Activated CD8-positive, alpha-beta memory T cell treated with anti-CD3 and anti-CD28 coated beads for 48 hours (primary cell): ENCODE measurements around the gene KRTAP2-1.
"Not testable (repeated sequence)": the region's sequence is repeated elsewhere in the genome, so short reads cannot be mapped to it uniquely, and the experiment has no call there.

Experiments
- DNase-seq, 3 experiments: peaks; one replicate each; pipeline ENCODE4 v3.0.0-alpha.2; 2020; ENCODE audit warnings: low read depth in 2 of 3, low spot score in 2 of 3

The KRTAP2-1 gene

GRCh38 chr17:41046735-41047465, at the start of gene KRTAP2-1:
Gene KRTAP2-1 (minus strand): TSS chr17:41047316. CDS start chr17:41047267, 49 bp downstream.
- DNase-seq = not testable (repeated sequence)

GRCh38 chr17:41096055-41096454, 48.9 kb upstream of the KRTAP2-1 start:
- DNase-seq = no peak

- DNase-seq = not testable (repeated sequence)
These were observed 41.7 kb upstream of the KRTAP2-1 start for GRCh38 chr17:41088760-41089352.

GRCh38 chr17:41084100-41084856, 37.2 kb upstream of the KRTAP2-1 start, which contains the start of gene KRTAP4-7:
Gene KRTAP4-7 (plus strand): TSS chr17:41084150. CDS start chr17:41084207, 57 bp downstream.
- not testable (repeated sequence) for DNase-seq

- not testable (repeated sequence) for DNase-seq
These were observed 36.3 kb upstream of the KRTAP2-1 start for GRCh38 chr17:41083427-41083826.

- DNase-seq = no peak
These were observed 35.5 kb upstream of the KRTAP2-1 start for GRCh38 chr17:41082626-41083025.

GRCh38 chr17:41076788-41077187, 29.7 kb upstream of the KRTAP2-1 start:
- no peak for DNase-seq

- no peak for DNase-seq
These were observed 26.6 kb upstream of the KRTAP2-1 start for GRCh38 chr17:41073676-41074075.

- no peak for DNase-seq
These were observed 24.7 kb upstream of the KRTAP2-1 start for GRCh38 chr17:41071606-41072360.

GRCh38 chr17:41069031-41069430, 21.9 kb upstream of the KRTAP2-1 start:
- no peak for DNase-seq

- no peak for DNase-seq
These were observed 20.2 kb upstream of the KRTAP2-1 start for GRCh38 chr17:41067281-41067680.

GRCh38 chr17:41065829-41066624, 18.9 kb upstream of the KRTAP2-1 start, which contains the start of gene KRTAP2-4:
Gene KRTAP2-4 (minus strand): TSS chr17:41065879. CDS start chr17:41065845, 34 bp downstream.
- DNase-seq = no peak

- DNase-seq = not testable (repeated sequence)
These were observed 18.0 kb upstream of the KRTAP2-1 start for GRCh38 chr17:41065016-41065689.

GRCh38 chr17:41064301-41064700, 17.2 kb upstream of the KRTAP2-1 start:
- no peak for DNase-seq

- DNase-seq = no peak
These were observed 16.3 kb upstream of the KRTAP2-1 start for GRCh38 chr17:41063449-41063848.

GRCh38 chr17:41061964-41062363, 14.8 kb upstream of the KRTAP2-1 start:
- no peak for DNase-seq

GRCh38 chr17:41060052-41060604, 13.0 kb upstream of the KRTAP2-1 start, which contains the start of gene KRTAP2-3:
Gene KRTAP2-3 (minus strand): TSS chr17:41060114. CDS start chr17:41060050, 64 bp downstream.
- DNase-seq = no peak

GRCh38 chr17:41059276-41060051, 12.3 kb upstream of the KRTAP2-1 start:
- not testable (repeated sequence) for DNase-seq
